Measurements from ENCODE around the gene ANKRD33B. TPM values are rescaled to one million over a fixed set of nuclear protein-coding genes. Genes with fewer than 3 reads are reported as not detected.

Gene ANKRD33B
- total RNA-seq, 4 donors from 2014 or later = 21.3 to 34.9 (median 30.5) TPM

DNA sequence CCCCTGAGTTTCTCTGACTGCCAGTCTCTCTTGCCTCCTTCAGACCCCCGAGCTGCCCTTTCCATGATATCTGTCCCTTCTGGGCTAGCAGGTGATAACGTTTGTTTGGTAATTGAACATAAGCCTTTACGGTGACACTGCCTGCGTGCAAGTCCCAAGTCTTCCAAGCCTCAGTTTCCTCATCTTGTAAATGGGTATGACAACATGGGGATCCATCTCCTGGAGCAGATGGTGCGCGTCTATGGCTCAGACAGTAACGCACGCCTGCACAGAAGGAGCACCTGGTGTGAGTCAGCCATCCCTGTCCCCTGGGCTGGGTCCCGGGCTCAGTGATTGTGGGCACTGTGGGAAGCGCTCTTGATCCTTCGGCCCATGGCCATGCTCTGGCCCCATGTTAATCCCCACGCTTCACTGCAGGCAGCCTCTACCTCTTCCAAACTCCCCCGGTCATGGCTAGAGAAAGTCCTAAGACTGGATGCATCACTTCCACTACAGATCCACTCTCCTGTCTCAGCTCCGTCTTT lies 111.4 kb downstream of the ANKRD33B start:
- H3K27ac ChIP-seq = no peak overlapping the region
- WGBS, 2 donors = 88 to 93% methylated on average over 14 of the region's 14 CpGs
- H3K9me3 ChIP-seq = peaks cover 0 to 9% (median 0%) of the 10 kb centered on the region in 4 donors
- TF ChIP-seq, protein P1, sequence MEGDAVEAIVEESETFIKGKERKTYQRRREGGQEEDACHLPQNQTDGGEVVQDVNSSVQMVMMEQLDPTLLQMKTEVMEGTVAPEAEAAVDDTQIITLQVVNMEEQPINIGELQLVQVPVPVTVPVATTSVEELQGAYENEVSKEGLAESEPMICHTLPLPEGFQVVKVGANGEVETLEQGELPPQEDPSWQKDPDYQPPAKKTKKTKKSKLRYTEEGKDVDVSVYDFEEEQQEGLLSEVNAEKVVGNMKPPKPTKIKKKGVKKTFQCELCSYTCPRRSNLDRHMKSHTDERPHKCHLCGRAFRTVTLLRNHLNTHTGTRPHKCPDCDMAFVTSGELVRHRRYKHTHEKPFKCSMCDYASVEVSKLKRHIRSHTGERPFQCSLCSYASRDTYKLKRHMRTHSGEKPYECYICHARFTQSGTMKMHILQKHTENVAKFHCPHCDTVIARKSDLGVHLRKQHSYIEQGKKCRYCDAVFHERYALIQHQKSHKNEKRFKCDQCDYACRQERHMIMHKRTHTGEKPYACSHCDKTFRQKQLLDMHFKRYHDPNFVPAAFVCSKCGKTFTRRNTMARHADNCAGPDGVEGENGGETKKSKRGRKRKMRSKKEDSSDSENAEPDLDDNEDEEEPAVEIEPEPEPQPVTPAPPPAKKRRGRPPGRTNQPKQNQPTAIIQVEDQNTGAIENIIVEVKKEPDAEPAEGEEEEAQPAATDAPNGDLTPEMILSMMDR (IDR thresholded peaks at IDR 0.05) = no peak
- TF ChIP-seq EP300 (IDR thresholded peaks at IDR 0.05) = no peak
- TF ChIP-seq POLR2A (IDR thresholded peaks at IDR 0.05) = no peak
- H3K4me1 ChIP-seq = peaks cover 0 to 9% (median 2%) of the 10 kb centered on the region in 4 donors
- no peak overlapping the region for H3K4me3 ChIP-seq
- no peak for DNase-seq (ENCODE audit: low spot score in 2 of 2)
- peaks cover 0 to 42% (median 0%) of the 10 kb centered on the region in 3 donors for H3K36me3 ChIP-seq
- no peaks in the 10 kb centered on the region for H3K27me3 ChIP-seq

DNA sequence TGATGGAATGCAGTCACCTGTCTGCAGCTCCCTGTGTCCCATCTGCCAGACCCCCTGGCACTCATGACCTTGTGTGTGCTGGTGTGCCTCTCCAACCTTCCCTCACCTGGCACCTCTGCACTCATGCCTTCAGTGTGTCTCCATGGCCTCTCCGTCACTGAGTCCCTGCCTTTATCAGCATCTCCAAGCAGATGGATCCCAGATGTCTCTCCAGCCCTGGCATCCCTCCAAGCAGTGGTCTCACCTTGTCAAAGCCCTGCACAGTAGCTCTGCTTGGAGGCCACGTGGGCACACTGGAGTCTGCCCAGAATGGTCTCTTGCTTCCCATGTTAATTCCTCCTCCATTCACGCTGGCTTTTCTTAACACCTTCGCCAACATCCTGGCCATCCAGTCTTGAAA lies 112.4 kb downstream of the ANKRD33B start:
- peaks cover 0 to 52% (median 0%) of the 10 kb centered on the region in 3 donors for H3K36me3 ChIP-seq
- no peak for TF ChIP-seq POLR2A (IDR thresholded peaks at IDR 0.05)
- TF ChIP-seq, protein P1 (IDR thresholded peaks at IDR 0.05) = no peak
- no peak for TF ChIP-seq EP300 (IDR thresholded peaks at IDR 0.05)

DNA sequence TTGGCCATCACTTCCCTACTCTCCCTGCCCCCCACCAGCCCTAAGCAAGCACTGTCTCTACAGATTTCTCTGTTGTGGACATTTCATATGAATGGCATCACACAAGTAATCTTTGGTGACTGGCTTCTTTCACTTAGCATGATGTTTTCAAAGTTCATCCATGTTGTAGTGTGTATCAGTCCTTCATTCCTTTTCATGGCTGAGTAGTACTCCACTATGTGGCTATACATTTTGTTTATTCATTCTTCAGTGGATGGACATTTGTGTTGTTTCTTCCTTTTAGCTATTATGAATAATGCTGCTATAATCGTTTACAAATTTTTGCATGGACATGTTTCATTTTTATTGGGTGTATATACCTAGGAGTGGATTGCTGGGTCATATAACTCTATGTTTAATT lies 113.1 kb downstream of the ANKRD33B start:
- no peak for DNase-seq (ENCODE audit: low spot score in 2 of 2)
- WGBS, 2 donors = 97% methylated on average over 1 of the region's 1 CpG
- peaks cover 0 to 59% (median 0%) of the 10 kb centered on the region in 3 donors for H3K36me3 ChIP-seq
- H3K9me3 ChIP-seq = peaks cover 0 to 9% (median 0%) of the 10 kb centered on the region in 4 donors
- H3K4me1 ChIP-seq = peaks cover 0 to 9% (median 2%) of the 10 kb centered on the region in 4 donors
- H3K27me3 ChIP-seq = no peaks in the 10 kb centered on the region
- no peak overlapping the region for H3K27ac ChIP-seq
- TF ChIP-seq, protein P1 (IDR thresholded peaks at IDR 0.05) = no peak
- TF ChIP-seq EP300 (IDR thresholded peaks at IDR 0.05) (no peak), POLR2A (IDR thresholded peaks at IDR 0.05) (no peak)
- H3K4me3 ChIP-seq = no peak overlapping the region

More for the DNA sequence above, 112.4 kb downstream of the ANKRD33B start:
- Histone ChIP-seq H3K9me3 (peaks cover 0 to 9% (median 0%) of the 10 kb centered on the region in 4 donors), H3K27me3 (no peaks in the 10 kb centered on the region), H3K27ac (no peak overlapping the region), H3K4me1 (peaks cover 0 to 9% (median 2%) of the 10 kb centered on the region in 4 donors), H3K4me3 (no peak overlapping the region)
- no peak for DNase-seq (ENCODE audit: low spot score in 2 of 2)
- WGBS, 2 donors = 71% methylated on average over 4 of the region's 4 CpGs

DNA sequence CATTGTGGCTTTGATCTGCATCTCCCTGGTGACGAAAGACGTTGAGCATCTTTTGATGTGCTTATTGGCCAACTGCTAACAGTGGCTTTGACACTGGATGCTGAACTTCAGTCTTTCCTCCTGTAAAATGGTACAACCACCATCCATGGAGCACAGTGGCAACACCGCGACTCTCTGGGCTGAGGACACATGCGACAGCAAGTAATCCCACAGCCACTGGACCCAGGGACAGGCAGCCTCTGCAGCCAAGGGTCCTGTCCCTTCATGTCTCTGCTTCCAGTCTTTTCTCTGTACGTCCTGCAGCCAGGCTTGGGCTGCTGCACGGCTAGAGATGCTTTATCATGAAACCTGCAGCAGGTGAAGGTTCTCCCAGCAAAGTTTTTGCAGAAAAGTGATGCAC lies 113.7 kb downstream of the ANKRD33B start:
- no peak for TF ChIP-seq EP300 (IDR thresholded peaks at IDR 0.05)
- TF ChIP-seq, protein P1 (IDR thresholded peaks at IDR 0.05) = no peak
- TF ChIP-seq POLR2A (IDR thresholded peaks at IDR 0.05) = no peak
- peaks cover 0 to 9% (median 0%) of the 10 kb centered on the region in 4 donors for H3K9me3 ChIP-seq
- peaks cover 0 to 65% (median 0%) of the 10 kb centered on the region in 3 donors for H3K36me3 ChIP-seq
- H3K4me1 ChIP-seq = peaks cover 0 to 9% (median 2%) of the 10 kb centered on the region in 4 donors
- no peak overlapping the region for H3K4me3 ChIP-seq
- no peaks in the 10 kb centered on the region for H3K27me3 ChIP-seq
- no peak for DNase-seq (ENCODE audit: low spot score in 2 of 2)
- WGBS, 2 donors = 95 to 97% methylated on average over 7 of the region's 7 CpGs
- H3K27ac ChIP-seq = no peak overlapping the region

DNA sequence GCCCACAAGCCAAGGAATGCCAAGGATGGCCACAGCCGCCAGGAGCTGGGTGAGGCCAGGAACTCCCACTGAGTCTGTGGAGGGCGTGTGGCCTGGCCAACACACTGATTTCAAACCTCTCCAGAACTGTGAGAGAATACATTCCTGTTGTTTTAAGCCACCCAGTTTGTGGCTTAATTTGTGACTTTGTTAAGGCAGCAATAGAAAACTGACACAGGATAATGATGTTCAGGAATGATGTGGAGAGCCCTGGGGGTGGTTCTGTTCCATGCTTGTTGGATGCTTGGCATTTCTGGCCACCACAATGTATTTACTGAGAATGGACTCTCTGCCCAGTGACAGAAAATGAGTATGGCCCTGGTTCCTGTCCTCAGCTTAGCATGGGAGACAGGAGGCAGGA lies 114.4 kb downstream of the ANKRD33B start:
- Histone ChIP-seq H3K4me1 (peaks cover 0 to 6% (median 2%) of the 10 kb centered on the region in 4 donors), H3K27me3 (no peaks in the 10 kb centered on the region), H3K9me3 (peaks cover 0 to 9% (median 0%) of the 10 kb centered on the region in 4 donors), H3K36me3 (peaks cover 0 to 72% (median 0%) of the 10 kb centered on the region in 3 donors), H3K27ac (no peak overlapping the region), H3K4me3 (no peak overlapping the region)
- TF ChIP-seq POLR2A (IDR thresholded peaks at IDR 0.05) (no peak), EP300 (IDR thresholded peaks at IDR 0.05) (no peak)
- TF ChIP-seq, protein P1 (IDR thresholded peaks at IDR 0.05) = no peak
- WGBS, 2 donors = 63 to 95% methylated on average over 2 of the region's 2 CpGs
- DNase-seq (ENCODE audit: low spot score in 2 of 2) = no peak

All from tibial nerve (tissue), 4 donors.